Fibroblast of lung (primary cell): ENCODE data around the gene GFY. TPM values are rescaled to one million over a fixed set of nuclear protein-coding genes. Genes with fewer than 3 reads are reported as not detected.

ENCODE experiments used
- DNase-seq, 2 donors: peaks; one replicate each; pipeline versions ENCODE4 v3.0.0 to v3.0.0-alpha.2; 2010; ENCODE audit warnings: low read depth in 2 of 2
- H2AFZ ChIP-seq: 2 replicates; pipeline ENCODE4 v1.5.1; 2012; ENCODE audit warnings: low read length, control low read depth, inconsistent platforms
- H3K27ac ChIP-seq: 2 replicates; pipeline ENCODE4 v1.5.1; 2011; ENCODE audit warnings: low read length, control low read depth; ENCODE audit not compliant: insufficient read depth
- H3K27me3 ChIP-seq: 2 replicates; pipeline ENCODE4 v1.5.1; 2011; ENCODE audit warnings: mild to moderate bottlenecking, low read length; ENCODE audit not compliant: control insufficient read depth, insufficient read depth
- H3K36me3 ChIP-seq: 2 replicates; pipeline ENCODE4 v1.5.1; 2011; ENCODE audit warnings: low read length; ENCODE audit not compliant: control insufficient read depth, insufficient read depth
- H3K4me1 ChIP-seq: 2 replicates; pipeline ENCODE4 v1.5.1; 2011; ENCODE audit warnings: low read length; ENCODE audit not compliant: control insufficient read depth, insufficient read depth; ENCODE audit errors: extremely low read depth
- H3K4me2 ChIP-seq: 2 replicates; pipeline ENCODE4 v1.5.1; 2011; ENCODE audit warnings: low read length, control low read depth; ENCODE audit not compliant: insufficient read depth; ENCODE audit errors: extremely low read depth
- H3K4me3 ChIP-seq, 4 experiments: fragments of 200-600 bp in 1 of 4; sonication (generic) in 1 of 4; replicated peaks in 1 of 4; 2 replicates each; pipeline ENCODE4 v1.5.1; 2011 to 2016; ENCODE audit warnings: low read length in 4 of 4, low read depth in 3 of 4, mild to moderate bottlenecking in 3 of 4, control low read depth in 2 of 4, inconsistent platforms in 1 of 4, mixed read lengths in 1 of 4; ENCODE audit not compliant: insufficient read depth in 1 of 4; ENCODE audit errors: control extremely low read depth in 1 of 4
- H3K79me2 ChIP-seq: 2 replicates; pipeline ENCODE4 v1.5.1; 2012; ENCODE audit warnings: mild to moderate bottlenecking, low read length, inconsistent platforms; ENCODE audit not compliant: control insufficient read depth, insufficient read depth
- H3K9ac ChIP-seq: 2 replicates; pipeline ENCODE4 v1.5.1; 2011; ENCODE audit warnings: mild to moderate bottlenecking, low read length, control low read depth; ENCODE audit not compliant: insufficient read depth
- H3K9me3 ChIP-seq: 2 replicates; pipeline ENCODE4 v1.5.1; 2012; ENCODE audit warnings: low read depth, low read length; ENCODE audit not compliant: control insufficient read depth, insufficient read depth
- H4K20me1 ChIP-seq: 2 replicates; pipeline ENCODE4 v1.5.1; 2011; ENCODE audit warnings: low read length; ENCODE audit not compliant: control insufficient read depth, insufficient read depth; ENCODE audit errors: extremely low read depth
- CTCF ChIP-seq, 2 donors: IDR thresholded peaks in 1 of 2; conservative IDR thresholded peaks in 1 of 2; 1 replicate in 1 of 2; 2 replicates in 1 of 2; pipeline ENCODE4 v1.5.1; 2011 to 2012; ENCODE audit warnings: low read length in 2 of 2, control low read depth in 1 of 2, inconsistent platforms in 1 of 2, low read depth in 1 of 2, mild to moderate bottlenecking in 1 of 2
- EZH2 ChIP-seq: IDR thresholded peaks from 2 replicates; pipeline ENCODE4 v1.5.1; 2012; ENCODE audit warnings: low read length, control low read depth, mild to moderate bottlenecking; ENCODE audit errors: missing control alignments
- polyA plus RNA-seq, 2 donors: library from polyadenylated mRNA; depleted of rRNA in 1 of 2; stranded (reverse) in 1 of 2; unstranded in 1 of 2; fragments of >200 nt; gene quantifications; 2 replicates each; pipeline ENCODE4 v1.2.1, GENCODE V29; 2011 to 2012; ENCODE audit warnings: missing spikeins in 1 of 2
- total RNA-seq: library from RNA; depleted of rRNA; stranded (reverse); fragments of >200 nt; gene quantifications from 2 replicates; pipeline ENCODE4 v1.2.1, GENCODE V29; 2014

The GFY gene
- total and polyA plus RNA-seq, 2 donors (not counting 1 experiment from before 2014, with no cell fraction given) = not detected

GRCh38 chr19:49411681-49412326 is 13.4 kb upstream of the GFY start:
- Histone ChIP-seq H3K9me3 (no peaks in the 10 kb centered on the region), H2AFZ (no peak overlapping the region), H3K27me3 (peaks cover 5% of the 10 kb centered on the region), H3K9ac (no peak overlapping the region), H3K4me1 (no peaks in the 10 kb centered on the region), H3K79me2 (no peaks in the 10 kb centered on the region), H3K4me2 (no peak overlapping the region), H4K20me1 (no peaks in the 10 kb centered on the region), H3K4me3 (no peak overlapping the region), H3K27ac (no peak overlapping the region), H3K36me3 (no peaks in the 10 kb centered on the region)
- TF ChIP-seq EZH2 = no peak
- TF ChIP-seq CTCF (conservative IDR thresholded peaks at IDR 0.05 in 1 of 2, IDR thresholded peaks at IDR 0.05 in 1 of 2; ENCODE audit: low read depth in 1 of 2, low read length in 2 of 2) = no peak
- DNase-seq = no peak

- Histone ChIP-seq H3K4me1 (no peaks in the 10 kb centered on the region), H3K36me3 (no peaks in the 10 kb centered on the region), H3K4me2 (no peak overlapping the region), H3K9me3 (no peaks in the 10 kb centered on the region), H2AFZ (no peak overlapping the region), H3K79me2 (no peaks in the 10 kb centered on the region), H4K20me1 (no peaks in the 10 kb centered on the region), H3K27ac (no peak overlapping the region), H3K27me3 (peaks cover 13% of the 10 kb centered on the region), H3K9ac (no peak overlapping the region), H3K4me3 (no peak overlapping the region)
- peak; percentile 8 to 32 for DNase-seq
- TF ChIP-seq EZH2 (no peak), CTCF (conservative IDR thresholded peaks at IDR 0.05 in 1 of 2, IDR thresholded peaks at IDR 0.05 in 1 of 2; ENCODE audit: low read depth in 1 of 2, low read length in 2 of 2) (no peak)
These were observed 11.8 kb upstream of the GFY start for GRCh38 chr19:49413348-49413747.

GRCh38 chr19:49414256-49414655 is 10.9 kb upstream of the GFY start:
- Histone ChIP-seq H3K9me3 (no peaks in the 10 kb centered on the region), H4K20me1 (no peaks in the 10 kb centered on the region), H3K36me3 (no peaks in the 10 kb centered on the region), H2AFZ (no peak overlapping the region), H3K4me3 (no peak overlapping the region), H3K79me2 (no peaks in the 10 kb centered on the region), H3K4me2 (no peak overlapping the region), H3K9ac (no peak overlapping the region), H3K4me1 (no peaks in the 10 kb centered on the region), H3K27me3 (peaks cover 20% of the 10 kb centered on the region), H3K27ac (no peak overlapping the region)
- no peak for DNase-seq
- TF ChIP-seq CTCF (conservative IDR thresholded peaks at IDR 0.05 in 1 of 2, IDR thresholded peaks at IDR 0.05 in 1 of 2; ENCODE audit: low read depth in 1 of 2, low read length in 2 of 2) (no peak), EZH2 (no peak)
